Gastroesophageal sphincter (tissue), 4 donors: ENCODE results near the gene GSAP. TPM values are rescaled to one million over a fixed set of nuclear protein-coding genes. Genes with fewer than 3 reads are reported as not detected.

Experiments
- ATAC-seq: fragments of 150-250 bp; one replicate; pipeline ENCODE4 v1.9.1; 2016; ENCODE audit warnings: mild to moderate bottlenecking, moderate library complexity
- H3K27ac ChIP-seq, 4 donors: fragments of 200-600 bp; sonication (generic) in 3 of 4; 1 replicate in 3 of 4; 2 replicates in 1 of 4; pipeline ENCODE4 v1.5.1; 2016 to 2019
- H3K27me3 ChIP-seq: fragments of 200-600 bp; sonication (generic); one replicate; pipeline ENCODE4 v1.5.1; 2019
- H3K36me3 ChIP-seq, 2 donors: fragments of 200-600 bp; sonication (generic); one replicate each; pipeline ENCODE4 v1.5.1; 2019; ENCODE audit warnings: control low read depth in 1 of 2
- H3K4me1 ChIP-seq, 3 donors: fragments of 200-600 bp; sonication (generic); 1 replicate in 2 of 3; 2 replicates in 1 of 3; pipeline ENCODE4 v1.5.1; 2016 to 2019; ENCODE audit warnings: control low read depth in 2 of 3
- H3K4me3 ChIP-seq, 2 donors: fragments of 200-600 bp; sonication (generic); one replicate each; pipeline ENCODE4 v1.5.1; 2019; ENCODE audit warnings: mild to moderate bottlenecking in 1 of 2, moderate library complexity in 1 of 2
- H3K9me3 ChIP-seq, 3 donors: fragments of 200-600 bp; sonication (generic); one replicate each; pipeline ENCODE4 v1.5.1; 2017 to 2019; ENCODE audit warnings: control low read depth in 2 of 3
- EP300 ChIP-seq: sonication (generic); formaldehyde crosslinking; IDR thresholded peaks from one replicate; pipeline ENCODE4 v1.6.1; 2017; ENCODE audit warnings: antibody characterized with exemption, mild to moderate bottlenecking
- POLR2A ChIP-seq, 2 donors: fragments of 450-650 bp; IDR thresholded peaks; one replicate each; pipeline ENCODE4 v1.6.1; 2017; ENCODE audit warnings: antibody characterized with exemption in 2 of 2, mild to moderate bottlenecking in 2 of 2, moderate library complexity in 1 of 2
- POLR2AphosphoS5 ChIP-seq: sonication (generic); formaldehyde crosslinking; IDR thresholded peaks from one replicate; pipeline ENCODE4 v1.6.1; 2017; ENCODE audit warnings: antibody characterized with exemption
- WGBS, 2 donors: methylation state at CpG; one replicate each; pipeline ENCODE4 v1.1.5; 2018; ENCODE audit warnings: low coverage in 1 of 2; 5-methylcytosine and 5-hydroxymethylcytosine counted together
- total RNA-seq, 4 donors: library from RNA; depleted of rRNA; stranded (reverse); fragments of >200 nt; gene quantifications; one replicate each; pipeline ENCODE4 v1.1.0, GENCODE V29; 2016
- TF ChIP-seq, protein P1 (sequence below), 4 experiments: fragments of 200-600 bp in 2 of 4; fragments of 450-650 bp in 2 of 4; sonication (generic) in 1 of 4; IDR thresholded peaks; one replicate each; pipeline ENCODE4 v1.5.1; 2017 to 2019; ENCODE audit warnings: antibody characterized with exemption in 4 of 4, mild to moderate bottlenecking in 2 of 4, moderate library complexity in 2 of 4

The GSAP gene
- total RNA-seq, 4 donors from 2014 or later = 12.8 to 23.7 (median 15.5) TPM

DNA sequence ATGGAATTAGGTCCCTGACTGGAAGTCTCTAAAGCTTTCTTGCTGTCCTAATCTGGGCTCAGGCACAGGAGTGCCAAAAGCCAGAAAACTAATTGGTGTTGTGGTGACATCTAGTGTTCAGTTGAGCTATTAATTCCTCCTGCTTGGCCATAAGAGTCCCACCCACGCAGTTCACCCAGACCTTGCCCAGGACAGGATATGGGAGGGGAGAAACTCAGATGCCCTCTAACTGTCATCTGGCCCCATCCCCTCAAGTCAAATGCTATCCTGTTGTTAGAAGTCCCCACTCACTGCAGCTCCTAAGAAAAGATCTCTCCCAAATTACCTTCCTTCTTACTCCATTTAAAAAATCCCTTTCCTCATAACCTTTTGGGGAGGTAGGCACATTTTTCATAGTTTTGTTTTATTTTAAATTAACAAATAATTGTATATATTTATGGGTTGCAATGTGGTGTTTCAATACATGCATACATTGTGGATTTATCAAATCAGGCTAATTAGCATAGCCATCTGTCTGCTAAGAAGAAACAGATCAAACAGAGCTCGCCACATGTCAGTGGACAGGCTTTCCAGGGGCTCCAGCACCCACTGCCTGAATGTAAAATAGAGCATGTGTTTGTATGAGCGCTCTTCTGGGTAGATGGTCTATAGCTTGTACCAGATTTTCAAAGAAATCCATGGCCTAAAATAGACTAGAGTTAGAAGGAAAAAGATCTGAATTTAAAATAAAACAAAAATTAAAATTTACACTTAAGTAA lies 84.0 kb downstream of the GSAP start:
- 48 to 63% methylated on average over 3 of the region's 3 CpGs for WGBS, 2 donors
- H3K27ac ChIP-seq = peak overlapping the region in 1 of 4 donors; percentile 85
- no peaks in the 10 kb centered on the region for H3K36me3 ChIP-seq
- no peaks in the 10 kb centered on the region for H3K27me3 ChIP-seq
- peaks cover 14 to 70% (median 34%) of the 10 kb centered on the region in 3 donors for H3K4me1 ChIP-seq
- ATAC-seq = peak; percentile 82
- H3K4me3 ChIP-seq = no peak overlapping the region
- H3K9me3 ChIP-seq = no peaks in the 10 kb centered on the region
- TF ChIP-seq POLR2AphosphoS5 (peak; percentile 75), EP300 (no peak), POLR2A (IDR thresholded peaks at IDR 0.05) (no peak)
- TF ChIP-seq, protein P1, sequence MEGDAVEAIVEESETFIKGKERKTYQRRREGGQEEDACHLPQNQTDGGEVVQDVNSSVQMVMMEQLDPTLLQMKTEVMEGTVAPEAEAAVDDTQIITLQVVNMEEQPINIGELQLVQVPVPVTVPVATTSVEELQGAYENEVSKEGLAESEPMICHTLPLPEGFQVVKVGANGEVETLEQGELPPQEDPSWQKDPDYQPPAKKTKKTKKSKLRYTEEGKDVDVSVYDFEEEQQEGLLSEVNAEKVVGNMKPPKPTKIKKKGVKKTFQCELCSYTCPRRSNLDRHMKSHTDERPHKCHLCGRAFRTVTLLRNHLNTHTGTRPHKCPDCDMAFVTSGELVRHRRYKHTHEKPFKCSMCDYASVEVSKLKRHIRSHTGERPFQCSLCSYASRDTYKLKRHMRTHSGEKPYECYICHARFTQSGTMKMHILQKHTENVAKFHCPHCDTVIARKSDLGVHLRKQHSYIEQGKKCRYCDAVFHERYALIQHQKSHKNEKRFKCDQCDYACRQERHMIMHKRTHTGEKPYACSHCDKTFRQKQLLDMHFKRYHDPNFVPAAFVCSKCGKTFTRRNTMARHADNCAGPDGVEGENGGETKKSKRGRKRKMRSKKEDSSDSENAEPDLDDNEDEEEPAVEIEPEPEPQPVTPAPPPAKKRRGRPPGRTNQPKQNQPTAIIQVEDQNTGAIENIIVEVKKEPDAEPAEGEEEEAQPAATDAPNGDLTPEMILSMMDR (IDR thresholded peaks at IDR 0.05) = peak; percentile 46 to 90 (median 82)

DNA sequence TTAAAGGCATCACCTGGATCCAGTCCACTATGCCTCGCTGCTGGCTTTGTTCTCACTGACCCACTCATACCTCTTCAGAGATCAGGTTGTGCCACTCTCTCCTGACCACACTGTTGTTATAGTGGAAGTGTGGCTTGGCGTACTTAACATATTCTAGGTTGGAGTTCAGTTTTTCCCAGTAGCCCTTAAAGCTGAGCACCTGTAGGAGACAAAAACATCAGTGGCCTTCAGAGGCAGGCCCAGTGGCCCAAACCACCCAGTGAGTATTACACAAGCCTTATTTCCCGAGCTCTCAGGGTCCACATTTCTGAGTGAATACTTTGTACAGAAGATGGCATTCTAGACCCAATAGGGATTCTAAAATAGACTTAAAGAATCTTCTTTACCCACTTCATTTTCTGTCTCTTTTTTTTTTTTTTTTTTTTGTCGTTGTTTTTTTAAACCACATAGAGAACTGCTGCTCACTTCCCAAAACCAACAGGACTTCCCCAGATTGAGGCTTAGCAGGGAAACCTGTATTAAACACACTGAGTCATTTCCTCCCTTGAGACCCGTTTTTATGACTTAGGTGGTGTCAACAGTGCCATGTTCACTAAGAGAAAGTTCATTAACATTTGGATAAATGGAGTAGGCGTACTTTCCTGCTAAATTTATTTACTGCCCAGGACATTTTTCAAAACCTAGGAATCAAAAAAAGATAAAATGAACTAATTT lies 85.8 kb downstream of the GSAP start:
- Histone ChIP-seq H3K9me3 (no peaks in the 10 kb centered on the region), H3K4me3 (no peak overlapping the region), H3K4me1 (peaks cover 20 to 76% (median 37%) of the 10 kb centered on the region in 3 donors), H3K27ac (peak overlapping the region; percentile 45 to 85 (median 84)), H3K36me3 (no peaks in the 10 kb centered on the region), H3K27me3 (no peaks in the 10 kb centered on the region)
- no peak for ATAC-seq
- TF ChIP-seq EP300 (no peak), POLR2A (IDR thresholded peaks at IDR 0.05) (no peak), POLR2AphosphoS5 (peak; percentile 76)
- TF ChIP-seq, protein P1 (IDR thresholded peaks at IDR 0.05) = no peak
- 57 to 69% methylated on average over 5 to 6 of the region's 6 CpGs for WGBS, 2 donors

DNA sequence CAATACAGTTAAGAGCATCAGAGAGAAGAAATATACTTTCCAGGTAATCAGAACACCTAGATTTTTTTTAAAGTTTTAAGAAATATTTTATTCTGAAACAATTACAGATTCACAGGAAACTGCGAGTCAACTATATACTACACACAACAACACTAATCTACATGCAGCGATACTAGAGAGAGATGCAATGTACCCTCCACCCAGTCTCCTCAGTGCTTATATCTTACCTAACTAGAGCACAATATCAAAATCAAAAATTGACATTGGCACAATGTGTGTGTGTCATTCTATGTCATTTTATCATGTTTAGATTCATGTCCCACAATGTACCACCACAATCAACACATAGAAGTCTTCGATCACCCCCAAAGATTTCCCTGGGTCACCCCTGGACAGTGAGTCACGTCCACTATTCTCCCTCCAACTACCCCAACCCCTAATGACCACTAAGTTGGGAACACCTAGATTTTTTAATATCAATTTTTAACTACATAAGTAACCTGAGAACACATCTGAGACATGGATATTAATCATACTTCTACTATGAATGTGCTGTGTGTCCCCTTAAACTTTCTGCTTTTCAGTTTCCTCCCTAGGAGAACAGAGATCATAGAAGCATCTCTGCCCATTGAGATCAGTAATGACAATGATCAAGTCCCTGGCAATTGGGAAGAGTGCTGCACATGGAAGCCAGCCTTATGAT lies 86.5 kb downstream of the GSAP start:
- no peak overlapping the region for H3K4me3 ChIP-seq
- peaks cover 20 to 69% (median 37%) of the 10 kb centered on the region in 3 donors for H3K4me1 ChIP-seq
- H3K9me3 ChIP-seq = no peaks in the 10 kb centered on the region
- H3K27ac ChIP-seq = peak overlapping the region; percentile 45 to 85 (median 84)
- TF ChIP-seq POLR2AphosphoS5 (no peak), POLR2A (IDR thresholded peaks at IDR 0.05) (no peak), EP300 (no peak)
- TF ChIP-seq, protein P1 (IDR thresholded peaks at IDR 0.05) = no peak
- no peaks in the 10 kb centered on the region for H3K27me3 ChIP-seq
- ATAC-seq = no peak
- WGBS, 2 donors = 95 to 97% methylated on average over 3 to 4 of the region's 4 CpGs
- H3K36me3 ChIP-seq = no peaks in the 10 kb centered on the region

DNA sequence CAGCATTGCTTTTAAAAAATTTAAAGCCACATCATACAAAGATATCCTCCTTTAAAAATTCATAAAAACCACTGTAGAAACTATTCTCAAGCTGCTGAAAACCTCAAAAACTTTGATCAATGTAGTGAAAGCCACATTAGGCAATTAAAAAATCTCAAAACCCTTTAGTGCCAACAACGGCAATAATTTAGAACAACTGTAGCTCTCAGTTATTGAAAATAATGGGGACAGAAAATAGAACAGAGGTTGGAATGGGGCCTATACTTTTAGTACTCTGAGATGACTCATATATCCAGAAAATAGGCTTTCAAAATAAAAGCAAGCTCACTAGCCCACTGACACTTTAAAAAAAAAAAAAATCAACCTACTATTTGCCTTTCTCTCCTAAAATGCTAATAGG lies 87.5 kb downstream of the GSAP start:
- 0 to 11% methylated on average over 1 of the region's 1 CpG for whole genome bisulfite sequencing, 2 donors
- Histone ChIP-seq H3K9me3 (no peaks in the 10 kb centered on the region), H3K4me1 (peaks cover 20 to 77% (median 37%) of the 10 kb centered on the region in 3 donors), H3K4me3 (no peak overlapping the region), H3K36me3 (no peaks in the 10 kb centered on the region), H3K27me3 (no peaks in the 10 kb centered on the region), H3K27ac (peak overlapping the region; percentile 82 to 86 (median 85))
- no peak for ATAC-seq
- peak; percentile 45 for TF ChIP-seq POLR2AphosphoS5
- TF ChIP-seq, protein P1 (IDR thresholded peaks at IDR 0.05) = no peak
